KBM-7 (cell line): ENCODE results near the gene SEPHS2.
"Not testable (repeated sequence)": the region's sequence is repeated elsewhere in the genome, so short reads cannot be mapped to it uniquely, and the experiment has no call there.

Experiments
- DNase-seq: peaks from one replicate; pipeline ENCODE4 v3.0.0-alpha.2; 2015
- in situ Hi-C: fragments of 300-500 bp; cut with MboI; formaldehyde crosslinking; loops from 2 replicates; pipeline ENCODE4 v1.14.3; 2020; ENCODE audit warnings: low sequenced_read_pairs, low pct_unique_long_range_greater_than_20kb, mixed read lengths

The SEPHS2 gene

DNA sequence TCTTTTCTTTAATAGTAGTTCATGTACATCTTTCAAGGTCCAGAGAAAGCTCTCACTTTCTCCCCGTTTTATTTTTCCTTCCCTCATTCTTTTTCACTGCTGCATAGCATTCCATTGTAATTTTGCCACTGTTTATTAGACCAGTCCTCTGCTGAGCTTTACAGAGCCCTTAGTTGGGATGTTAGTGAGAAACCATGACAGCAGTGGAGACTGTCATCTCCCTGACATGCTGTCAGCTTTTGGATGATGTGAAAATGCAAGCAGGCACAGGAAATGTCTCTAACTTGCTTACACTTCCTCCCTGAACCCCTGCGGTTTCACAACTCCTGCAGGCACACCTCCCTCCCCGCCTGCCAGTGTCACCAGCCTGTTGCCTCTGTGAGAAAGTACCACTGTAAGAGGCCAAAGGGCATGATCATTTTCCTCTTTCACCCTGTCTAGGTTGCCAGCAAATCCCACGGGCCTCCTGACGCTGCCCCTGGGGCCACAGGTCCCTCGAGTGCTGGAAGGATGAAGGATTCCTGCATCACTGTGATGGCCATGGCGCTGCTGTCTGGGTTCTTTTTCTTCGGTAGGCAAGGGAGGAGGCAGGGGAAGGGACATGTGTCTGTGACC lies 26.8 kb upstream of the SEPHS2 start, which contains the start of gene ITGAL:
TSS of gene ITGAL (plus strand) at position 415 of the 615 bp plus-strand sequence. CDS start at position 511, 96 bp downstream.
- DNase-seq = peak; percentile 92
- in situ Hi-C loops = no loop called here

DNA sequence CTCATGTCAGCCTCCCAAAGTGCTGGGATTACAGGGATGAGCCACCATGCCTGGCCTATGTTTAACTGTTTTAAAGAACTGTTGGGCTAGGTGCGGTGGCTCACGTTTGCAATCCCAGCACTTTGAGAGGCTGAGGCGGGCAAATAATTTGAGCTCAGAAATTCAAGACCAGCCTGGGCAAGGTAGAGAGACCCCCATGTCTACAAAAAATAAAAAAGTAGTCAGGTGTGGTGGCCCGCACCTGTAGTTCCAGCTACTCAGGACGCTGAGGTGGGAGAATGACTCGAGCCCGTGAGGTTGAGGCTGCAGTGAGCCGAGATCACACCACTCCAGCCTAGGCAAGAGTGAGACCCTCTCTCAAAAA lies 24.9 kb upstream of the SEPHS2 start:
- in situ Hi-C loops = no loop called here
- no peak for DNase-seq

- in situ Hi-C loops = no loop called here
- no peak for DNase-seq
Observed at GRCh38 chr16:30470170-30470512, 24.5 kb upstream of the SEPHS2 start.

DNA sequence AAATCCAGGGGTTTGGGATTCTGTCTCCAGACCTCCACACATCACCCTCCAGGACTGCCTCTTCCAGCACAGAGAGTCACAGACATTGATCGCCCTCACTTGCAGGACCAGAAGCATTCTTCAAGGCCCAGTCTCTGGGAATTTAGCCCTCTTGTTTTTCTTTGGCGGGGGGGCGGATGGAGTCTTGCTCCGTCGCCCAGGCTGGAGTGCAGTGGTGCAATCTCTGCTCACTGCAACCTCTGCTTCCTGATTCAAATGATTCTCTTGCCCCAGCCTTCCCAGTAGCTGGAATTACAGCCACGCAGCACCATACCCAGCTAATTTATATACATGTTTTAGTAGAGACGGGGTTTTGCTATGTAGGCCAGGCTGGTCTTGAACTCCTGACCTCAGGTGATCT lies 18.4 kb upstream of the SEPHS2 start:
- in situ Hi-C loops = no loop called here
- DNase-seq = no peak

- peak; percentile 54 for DNase-seq
- in situ Hi-C loops = not testable (repeated sequence)
Observed at GRCh38 chr16:30461426-30461825, 15.8 kb upstream of the SEPHS2 start.

DNA sequence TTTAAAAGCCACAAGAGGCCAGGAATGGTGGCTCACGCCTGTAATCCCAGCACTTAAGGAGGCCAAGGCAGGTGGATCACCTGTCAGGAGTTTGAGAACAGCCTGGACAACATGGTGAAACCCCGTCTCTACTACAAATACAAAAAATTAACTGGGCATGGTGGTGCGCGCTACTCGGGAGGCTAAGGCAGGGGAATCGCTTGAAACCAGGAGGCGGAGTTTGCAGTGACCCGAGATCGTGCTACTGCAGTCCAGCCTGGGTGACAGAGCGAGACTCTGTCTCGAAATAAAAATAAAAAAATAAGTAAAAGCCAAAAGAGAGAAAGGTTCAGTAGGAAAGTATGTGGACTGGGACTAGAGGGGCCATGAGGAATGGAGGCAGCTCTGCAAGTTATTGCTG lies 13.8 kb upstream of the SEPHS2 start:
- in situ Hi-C loops = no loop called here
- DNase-seq = peak; percentile 51

DNA sequence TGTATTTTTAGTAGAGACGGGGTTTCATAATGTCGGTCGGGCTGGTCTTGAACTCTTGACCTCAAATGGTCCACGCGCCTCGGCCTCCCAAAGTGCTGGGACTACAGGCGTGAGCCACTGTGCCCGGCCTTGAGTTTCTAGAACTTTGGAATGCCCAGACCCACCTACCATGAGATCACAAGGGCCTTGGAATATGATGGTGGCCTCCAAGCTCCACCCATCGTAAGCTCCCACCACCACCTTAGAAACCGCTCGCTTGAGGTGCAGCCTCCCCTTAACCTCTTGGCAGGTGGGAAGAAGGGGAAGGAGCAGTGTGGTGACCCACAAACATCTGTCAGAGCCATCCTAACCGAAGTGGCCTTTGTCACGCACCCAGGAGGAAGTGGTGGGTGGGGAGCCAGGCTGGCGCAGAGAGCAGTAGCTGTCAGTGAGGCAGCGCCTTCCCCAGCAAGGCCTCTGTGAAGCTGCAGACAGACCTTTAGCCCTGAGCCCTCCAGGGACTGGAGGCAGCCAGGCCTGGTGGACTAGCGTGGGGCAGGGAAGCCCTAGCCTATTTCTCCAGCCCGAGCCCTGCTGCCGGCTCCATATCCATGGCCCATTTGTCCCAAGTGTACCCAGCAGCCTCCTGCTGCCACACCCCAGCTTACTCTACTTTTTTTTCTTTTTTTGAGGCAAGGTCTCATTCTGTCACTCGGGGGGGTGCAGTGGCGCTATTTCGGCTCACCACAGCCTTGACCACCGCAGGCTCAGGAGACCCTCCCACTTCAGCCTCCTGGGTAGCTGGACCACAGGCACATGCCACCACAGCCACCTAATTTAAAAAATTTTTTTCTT lies 13.1 kb upstream of the SEPHS2 start:
- DNase-seq = peak; percentile 99
- in situ Hi-C loops = no loop called here

- in situ Hi-C loops = no loop called here
Observed at GRCh38 chr16:30457743-30458560, 12.3 kb upstream of the SEPHS2 start.

GRCh38 chr16:30457256-30457655 lies 11.6 kb upstream of the SEPHS2 start:
- in situ Hi-C loops = no loop called here
- DNase-seq = no peak

More at GRCh38 chr16:30457743-30458560, 12.3 kb upstream of the SEPHS2 start:
- DNase-seq = peak; percentile 25

GRCh38 chr16:30456302-30456701 lies 10.6 kb upstream of the SEPHS2 start:
- in situ Hi-C loops = no loop called here
- DNase-seq = no peak

DNA sequence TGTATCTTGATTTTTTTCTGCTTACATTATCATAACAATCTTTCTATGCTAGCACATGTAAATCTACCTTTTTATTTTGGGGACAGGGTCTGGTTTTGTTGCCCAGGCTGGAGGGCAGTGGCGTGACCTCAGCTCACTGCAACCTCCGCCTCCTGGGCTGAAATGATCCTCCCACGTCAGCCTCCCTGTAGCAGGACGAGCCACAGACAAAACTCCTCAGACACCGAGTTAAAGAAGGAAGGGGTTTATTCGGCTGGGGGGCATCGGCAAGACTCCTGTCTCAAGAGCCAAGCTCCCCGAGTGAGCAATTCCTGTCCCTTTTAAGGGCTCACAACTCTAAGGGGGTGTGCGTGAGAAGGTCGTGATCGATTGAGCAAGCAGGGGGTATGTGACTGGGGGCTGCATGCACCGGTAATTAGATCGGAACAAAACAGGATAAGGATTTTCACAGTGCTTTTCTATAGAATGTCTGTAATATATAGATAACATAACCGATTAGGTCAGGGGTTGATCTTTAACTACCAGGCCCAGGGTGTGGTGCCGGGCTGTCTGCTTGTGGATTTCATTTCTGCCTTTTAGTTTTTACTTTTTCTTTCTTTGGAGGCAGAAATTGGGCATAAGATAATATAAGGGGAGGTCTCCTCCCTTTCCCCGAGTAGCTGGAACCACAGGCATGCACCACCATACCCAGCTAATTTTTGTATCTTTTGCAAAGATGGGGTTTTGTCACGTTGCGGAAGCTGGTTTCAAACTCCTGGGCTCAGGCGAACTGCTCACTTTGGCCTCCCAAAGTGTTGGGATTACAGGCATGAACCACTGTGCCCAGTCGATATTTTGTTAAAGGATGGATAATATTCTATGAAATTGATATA lies 7.3 kb upstream of the SEPHS2 start:
- DNase-seq = peak; percentile 84
- in situ Hi-C loops = not testable (repeated sequence)

- in situ Hi-C loops = no loop called here
- no peak for DNase-seq
Observed at GRCh38 chr16:30449116-30449435, 3.4 kb upstream of the SEPHS2 start.

GRCh38 chr16:30447512-30448226 lies 2.0 kb upstream of the SEPHS2 start:
- in situ Hi-C loops = no loop called here

GRCh38 chr16:30446203-30446595 lies 525 bp upstream of the SEPHS2 start:
- in situ Hi-C loops = no loop called here
- DNase-seq = no peak

More at GRCh38 chr16:30447512-30448226, 2.0 kb upstream of the SEPHS2 start:
- no peak for DNase-seq

GRCh38 chr16:30445149-30445407 lies 596 bp downstream of the SEPHS2 start:
- in situ Hi-C loops = no loop called here
- no peak for DNase-seq

- in situ Hi-C loops = no loop called here
- no peak for DNase-seq
Observed at GRCh38 chr16:30444231-30445148, 1.2 kb downstream of the SEPHS2 start.

- in situ Hi-C loops = no loop called here
- DNase-seq = no peak
Observed at GRCh38 chr16:30443631-30444030, 2.0 kb downstream of the SEPHS2 start.
